Measurements from ENCODE around the gene SHLD2. TPM values are rescaled to one million over a fixed set of nuclear protein-coding genes. Genes with fewer than 3 reads are reported as not detected.
"Not testable (repeated sequence)": the region's sequence is repeated elsewhere in the genome, so short reads cannot be mapped to it uniquely, and the experiment has no call there.

Gene SHLD2
- total RNA-seq, 1 donor from 2014 or later: 29.3 TPM

GRCh38 chr10:87079106-87079836 lies 15.7 kb upstream of the SHLD2 start:
- Mint-ChIP-seq H3K27me3 (ENCODE audit: unreplicated experiment) (no peaks in the 10 kb centered on the region), H3K9me3 (ENCODE audit: unreplicated experiment) (no peaks in the 10 kb centered on the region), H3K4me1 (ENCODE audit: unreplicated experiment) (peaks cover 31% of the 10 kb centered on the region), H3K27ac (ENCODE audit: unreplicated experiment) (no peak overlapping the region), H3K4me3 (ENCODE audit: unreplicated experiment) (no peak overlapping the region), H3K36me3 (ENCODE audit: unreplicated experiment) (peaks cover 5% of the 10 kb centered on the region)
- no peak for DNase-seq (ENCODE audit: extremely low spot score, unreplicated experiment)
- TF ChIP-seq CTCF (IDR thresholded peaks at IDR 0.05): no peak

GRCh38 chr10:87080621-87081020 lies 14.4 kb upstream of the SHLD2 start:
- not testable (repeated sequence) for H3K27ac Mint-ChIP-seq (ENCODE audit: unreplicated experiment); H3K27me3 Mint-ChIP-seq (ENCODE audit: unreplicated experiment); H3K4me3 Mint-ChIP-seq (ENCODE audit: unreplicated experiment); DNase-seq (ENCODE audit: extremely low spot score, unreplicated experiment); H3K36me3 Mint-ChIP-seq (ENCODE audit: unreplicated experiment); H3K9me3 Mint-ChIP-seq (ENCODE audit: unreplicated experiment)
- H3K4me1 Mint-ChIP-seq (ENCODE audit: unreplicated experiment): peaks cover 41% of the 10 kb centered on the region

GRCh38 chr10:87081574-87081973 lies 13.4 kb upstream of the SHLD2 start:
- H3K9me3 Mint-ChIP-seq (ENCODE audit: unreplicated experiment); H3K27me3 Mint-ChIP-seq (ENCODE audit: unreplicated experiment); DNase-seq (ENCODE audit: extremely low spot score, unreplicated experiment); H3K4me3 Mint-ChIP-seq (ENCODE audit: unreplicated experiment); H3K36me3 Mint-ChIP-seq (ENCODE audit: unreplicated experiment): not testable (repeated sequence)
- peaks cover 49% of the 10 kb centered on the region for H3K4me1 Mint-ChIP-seq (ENCODE audit: unreplicated experiment)
- H3K27ac Mint-ChIP-seq (ENCODE audit: unreplicated experiment): peak overlapping the region; percentile 95

- Mint-ChIP-seq H3K4me1 (ENCODE audit: unreplicated experiment) (peaks cover 54% of the 10 kb centered on the region), H3K4me3 (ENCODE audit: unreplicated experiment) (peak overlapping the region; percentile 47), H3K27ac (ENCODE audit: unreplicated experiment) (peak overlapping the region; percentile 95)
- not testable (repeated sequence) for DNase-seq (ENCODE audit: extremely low spot score, unreplicated experiment); H3K27me3 Mint-ChIP-seq (ENCODE audit: unreplicated experiment); H3K9me3 Mint-ChIP-seq (ENCODE audit: unreplicated experiment); H3K36me3 Mint-ChIP-seq (ENCODE audit: unreplicated experiment)
These were observed 12.8 kb upstream of the SHLD2 start for GRCh38 chr10:87082219-87082618.

GRCh38 chr10:87083576-87084290 lies 11.3 kb upstream of the SHLD2 start:
- not testable (repeated sequence) for DNase-seq (ENCODE audit: extremely low spot score, unreplicated experiment); H3K9me3 Mint-ChIP-seq (ENCODE audit: unreplicated experiment); H3K27me3 Mint-ChIP-seq (ENCODE audit: unreplicated experiment); H3K4me3 Mint-ChIP-seq (ENCODE audit: unreplicated experiment)
- peaks cover 13% of the 10 kb centered on the region for H3K36me3 Mint-ChIP-seq (ENCODE audit: unreplicated experiment)
- H3K4me1 Mint-ChIP-seq (ENCODE audit: unreplicated experiment): peaks cover 62% of the 10 kb centered on the region
- H3K27ac Mint-ChIP-seq (ENCODE audit: unreplicated experiment): peak overlapping the region; percentile 95

GRCh38 chr10:87084291-87084782 lies 10.7 kb upstream of the SHLD2 start:
- H3K9me3 Mint-ChIP-seq (ENCODE audit: unreplicated experiment); DNase-seq (ENCODE audit: extremely low spot score, unreplicated experiment); H3K27me3 Mint-ChIP-seq (ENCODE audit: unreplicated experiment); H3K4me3 Mint-ChIP-seq (ENCODE audit: unreplicated experiment): not testable (repeated sequence)
- Mint-ChIP-seq H3K27ac (ENCODE audit: unreplicated experiment) (peak overlapping the region; percentile 95), H3K4me1 (ENCODE audit: unreplicated experiment) (peaks cover 59% of the 10 kb centered on the region), H3K36me3 (ENCODE audit: unreplicated experiment) (peaks cover 13% of the 10 kb centered on the region)

- Mint-ChIP-seq H3K4me3 (ENCODE audit: unreplicated experiment) (no peak overlapping the region), H3K4me1 (ENCODE audit: unreplicated experiment) (peaks cover 59% of the 10 kb centered on the region), H3K27me3 (ENCODE audit: unreplicated experiment) (no peaks in the 10 kb centered on the region), H3K9me3 (ENCODE audit: unreplicated experiment) (no peaks in the 10 kb centered on the region), H3K36me3 (ENCODE audit: unreplicated experiment) (peaks cover 13% of the 10 kb centered on the region), H3K27ac (ENCODE audit: unreplicated experiment) (peak overlapping the region; percentile 95)
- DNase-seq (ENCODE audit: extremely low spot score, unreplicated experiment): no peak
- TF ChIP-seq CTCF (IDR thresholded peaks at IDR 0.05): no peak
These were observed 9.5 kb upstream of the SHLD2 start for GRCh38 chr10:87085537-87085936.

All from osteocyte (in vitro differentiated cells).